Cardiac fibroblast (primary cell): ENCODE results near the gene DPH7.
"Not testable (repeated sequence)": the region's sequence is repeated elsewhere in the genome, so short reads cannot be mapped to it uniquely, and the experiment has no call there.

Experiments used
- DNase-seq, 2 donors: peaks; one replicate each; pipeline versions ENCODE4 v3.0.0 to v3.0.0-alpha.2; 2010; ENCODE audit warnings: low read depth in 2 of 2
- H3K4me3 ChIP-seq, 2 donors: replicated peaks in 1 of 2; 1 replicate in 1 of 2; 2 replicates in 1 of 2; pipeline ENCODE4 v1.5.1; 2011; ENCODE audit warnings: low read depth in 2 of 2, low read length in 2 of 2, mild to moderate bottlenecking in 2 of 2, moderate library complexity in 1 of 2
- TF ChIP-seq, protein P1 (sequence below): IDR thresholded peaks from one replicate; pipeline ENCODE4 v1.5.1; 2011; ENCODE audit warnings: low read depth, mild to moderate bottlenecking, low read length, inconsistent platforms

The DPH7 gene

DNA sequence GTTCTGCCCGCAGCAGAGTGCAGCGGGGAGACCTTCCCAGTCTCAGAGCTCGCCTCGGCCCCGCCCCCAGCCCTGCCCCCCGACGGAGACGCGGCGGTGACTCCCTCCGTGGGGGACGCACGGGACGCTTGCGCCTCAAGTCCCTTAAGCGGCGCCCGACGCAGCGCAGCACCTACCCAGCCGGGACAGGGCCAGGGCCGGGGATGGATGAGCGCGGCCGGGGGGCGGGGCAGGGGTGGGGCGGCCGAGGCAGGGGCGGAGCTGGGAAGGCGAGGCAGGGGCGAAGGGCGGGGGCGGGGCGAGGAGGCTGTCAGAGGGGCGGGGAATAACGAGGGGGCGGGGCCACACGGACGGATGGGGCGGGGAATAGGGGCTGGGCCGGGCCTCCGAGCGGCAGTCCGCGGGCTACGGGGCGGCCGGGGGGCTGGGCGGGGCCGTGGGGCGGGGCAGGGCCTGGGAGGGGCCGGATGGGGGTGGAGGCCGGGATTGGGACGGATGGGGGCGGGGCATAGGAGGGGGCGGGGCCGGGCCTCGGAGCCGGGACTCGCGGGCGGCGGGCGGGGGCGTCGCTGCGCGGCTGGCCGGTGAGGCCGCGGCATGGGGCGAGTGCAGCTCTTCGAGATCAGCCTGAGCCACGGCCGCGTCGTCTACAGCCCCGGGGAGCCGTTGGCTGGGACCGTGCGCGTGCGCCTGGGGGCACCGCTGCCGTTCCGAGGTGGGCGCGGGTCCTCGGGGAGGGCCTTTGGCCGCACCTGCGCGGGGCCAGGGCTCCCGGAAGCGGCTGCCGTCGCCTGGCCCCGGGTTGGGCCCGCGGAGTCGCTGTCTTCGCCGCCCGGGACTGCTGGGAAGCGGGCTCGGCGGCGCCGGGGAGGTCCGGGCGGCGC is 26.6 kb upstream of the DPH7 start, which contains the start of gene ARRDC1:
ARRDC1 (plus strand) TSS at position 566 of the 884 bp plus-strand sequence; CDS start at position 598, 32 bp downstream.
- DNase-seq: peak; percentile 89 to 95
- peak within 1 kb of the TSS; percentile 44 to 72 for H3K4me3 ChIP-seq
- TF ChIP-seq, protein P1, sequence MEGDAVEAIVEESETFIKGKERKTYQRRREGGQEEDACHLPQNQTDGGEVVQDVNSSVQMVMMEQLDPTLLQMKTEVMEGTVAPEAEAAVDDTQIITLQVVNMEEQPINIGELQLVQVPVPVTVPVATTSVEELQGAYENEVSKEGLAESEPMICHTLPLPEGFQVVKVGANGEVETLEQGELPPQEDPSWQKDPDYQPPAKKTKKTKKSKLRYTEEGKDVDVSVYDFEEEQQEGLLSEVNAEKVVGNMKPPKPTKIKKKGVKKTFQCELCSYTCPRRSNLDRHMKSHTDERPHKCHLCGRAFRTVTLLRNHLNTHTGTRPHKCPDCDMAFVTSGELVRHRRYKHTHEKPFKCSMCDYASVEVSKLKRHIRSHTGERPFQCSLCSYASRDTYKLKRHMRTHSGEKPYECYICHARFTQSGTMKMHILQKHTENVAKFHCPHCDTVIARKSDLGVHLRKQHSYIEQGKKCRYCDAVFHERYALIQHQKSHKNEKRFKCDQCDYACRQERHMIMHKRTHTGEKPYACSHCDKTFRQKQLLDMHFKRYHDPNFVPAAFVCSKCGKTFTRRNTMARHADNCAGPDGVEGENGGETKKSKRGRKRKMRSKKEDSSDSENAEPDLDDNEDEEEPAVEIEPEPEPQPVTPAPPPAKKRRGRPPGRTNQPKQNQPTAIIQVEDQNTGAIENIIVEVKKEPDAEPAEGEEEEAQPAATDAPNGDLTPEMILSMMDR: no peak

- DNase-seq: no peak
- peak overlapping the region; percentile 38 to 56 for H3K4me3 ChIP-seq
- TF ChIP-seq, protein P1: no peak
These were observed 25.8 kb upstream of the DPH7 start for GRCh38 chr9:137604345-137605086.

GRCh38 chr9:137603879-137604278 is 25.2 kb upstream of the DPH7 start:
- TF ChIP-seq, protein P1: no peak
- H3K4me3 ChIP-seq: no peak overlapping the region
- no peak for DNase-seq

DNA sequence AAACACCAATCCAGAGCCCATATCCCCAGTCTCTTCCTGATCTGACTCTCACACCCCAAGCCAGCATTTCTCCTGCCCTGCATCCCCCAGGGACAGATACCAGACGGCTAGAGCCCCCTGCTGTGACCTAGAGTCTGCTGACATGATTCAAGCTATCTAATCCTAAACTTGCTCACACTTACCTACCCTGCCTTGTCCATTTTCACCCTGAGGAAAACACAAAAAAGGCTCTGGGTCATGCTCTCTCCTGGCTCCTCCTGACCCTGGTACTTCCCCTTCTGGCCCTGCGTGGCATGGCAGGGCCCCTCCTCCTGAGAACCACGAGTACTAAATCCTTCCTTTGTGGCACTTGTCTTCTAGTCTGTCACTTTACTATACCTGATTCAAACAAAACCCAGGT is 23.9 kb upstream of the DPH7 start:
- TF ChIP-seq, protein P1: no peak
- no peak overlapping the region for H3K4me3 ChIP-seq
- DNase-seq: no peak

DNA sequence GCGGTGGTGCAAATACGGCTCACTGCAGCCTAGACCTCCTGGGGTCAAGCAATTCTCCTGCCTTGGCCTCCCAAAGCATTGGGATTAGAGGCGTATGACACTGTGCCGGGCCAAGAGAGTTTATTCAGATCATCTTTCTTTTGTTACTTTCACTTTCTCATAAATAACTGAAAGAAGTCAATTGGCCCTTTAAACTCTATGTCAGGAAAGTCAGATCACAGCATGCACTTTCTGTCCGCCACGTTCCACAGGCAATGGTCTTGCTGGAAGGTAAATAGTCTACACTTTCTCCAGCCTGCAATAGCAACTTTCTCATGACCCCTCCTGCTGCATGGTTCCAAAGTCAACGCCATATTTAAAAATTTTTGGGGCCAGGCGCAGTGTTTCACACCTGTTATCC is 20.2 kb upstream of the DPH7 start:
- TF ChIP-seq, protein P1: no peak
- no peak overlapping the region for H3K4me3 ChIP-seq
- no peak for DNase-seq

GRCh38 chr9:137596577-137596976 is 17.9 kb upstream of the DPH7 start:
- H3K4me3 ChIP-seq, DNase-seq: not testable (repeated sequence)

- H3K4me3 ChIP-seq: no peak overlapping the region
- TF ChIP-seq, protein P1: no peak
- DNase-seq: no peak
These were observed 14.5 kb upstream of the DPH7 start for GRCh38 chr9:137593176-137593575.
